ENCODE results near the gene FILIP1L.
A peak's percentile ranks its signal among the peaks of the same experiment; 100 is the strongest.

FILIP1L gene

GRCh38 chr3:99928771-99929744 is 185.2 kb downstream of the FILIP1L start:
- DNase-seq (ENCODE audit: low read depth in 1 of 2, low spot score in 1 of 2) = no peak
- no peak for TF ChIP-seq JUND (IDR thresholded peaks at IDR 0.05; ENCODE audit: low read depth)
- in situ Hi-C loops (cut with HindIII; ENCODE audit: low pct_unique_long_range_greater_than_20kb, low sequenced_read_pairs) = no loop called here

GRCh38 chr3:99927671-99928457 is 186.4 kb downstream of the FILIP1L start:
- TF ChIP-seq JUND (IDR thresholded peaks at IDR 0.05; ENCODE audit: low read depth) = no peak
- in situ Hi-C loops (cut with HindIII; ENCODE audit: low pct_unique_long_range_greater_than_20kb, low sequenced_read_pairs) = no loop called here
- DNase-seq (ENCODE audit: low read depth in 1 of 2, low spot score in 1 of 2) = no peak

GRCh38 chr3:99925584-99926230 is 188.6 kb downstream of the FILIP1L start:
- DNase-seq (ENCODE audit: low read depth in 1 of 2, low spot score in 1 of 2) = peak in 1 of 2 experiments; percentile 61
- in situ Hi-C loops (cut with HindIII; ENCODE audit: low pct_unique_long_range_greater_than_20kb, low sequenced_read_pairs) = no loop called here
- TF ChIP-seq JUND (IDR thresholded peaks at IDR 0.05; ENCODE audit: low read depth) = no peak

- in situ Hi-C loops (cut with HindIII; ENCODE audit: low pct_unique_long_range_greater_than_20kb, low sequenced_read_pairs) = no loop called here
- no peak for TF ChIP-seq JUND (IDR thresholded peaks at IDR 0.05; ENCODE audit: low read depth)
- DNase-seq (ENCODE audit: low read depth in 1 of 2, low spot score in 1 of 2) = no peak
These were observed 190.4 kb downstream of the FILIP1L start for GRCh38 chr3:99923873-99924272.

- in situ Hi-C loops (cut with HindIII; ENCODE audit: low pct_unique_long_range_greater_than_20kb, low sequenced_read_pairs) = no loop called here
- no peak for TF ChIP-seq JUND (IDR thresholded peaks at IDR 0.05; ENCODE audit: low read depth)
- DNase-seq (ENCODE audit: low read depth in 1 of 2, low spot score in 1 of 2) = no peak
These were observed 192.3 kb downstream of the FILIP1L start for GRCh38 chr3:99921986-99922385.

- no peak for DNase-seq (ENCODE audit: low read depth in 1 of 2, low spot score in 1 of 2)
- no peak for TF ChIP-seq JUND (IDR thresholded peaks at IDR 0.05; ENCODE audit: low read depth)
- in situ Hi-C loops (cut with HindIII; ENCODE audit: low pct_unique_long_range_greater_than_20kb, low sequenced_read_pairs) = no loop called here
These were observed 193.0 kb downstream of the FILIP1L start for GRCh38 chr3:99921377-99921695.

GRCh38 chr3:99920481-99921376 is 193.6 kb downstream of the FILIP1L start:
- TF ChIP-seq JUND (IDR thresholded peaks at IDR 0.05; ENCODE audit: low read depth) = no peak
- DNase-seq (ENCODE audit: low read depth in 1 of 2, low spot score in 1 of 2) = no peak
- in situ Hi-C loops (cut with HindIII; ENCODE audit: low pct_unique_long_range_greater_than_20kb, low sequenced_read_pairs) = no loop called here

- TF ChIP-seq JUND (IDR thresholded peaks at IDR 0.05; ENCODE audit: low read depth) = no peak
- in situ Hi-C loops (cut with HindIII; ENCODE audit: low pct_unique_long_range_greater_than_20kb, low sequenced_read_pairs) = no loop called here
- DNase-seq (ENCODE audit: low read depth in 1 of 2, low spot score in 1 of 2) = no peak
These were observed 194.6 kb downstream of the FILIP1L start for GRCh38 chr3:99919694-99920093.

- TF ChIP-seq JUND (IDR thresholded peaks at IDR 0.05; ENCODE audit: low read depth) = no peak
- in situ Hi-C loops (cut with HindIII; ENCODE audit: low pct_unique_long_range_greater_than_20kb, low sequenced_read_pairs) = no loop called here
- no peak for DNase-seq (ENCODE audit: low read depth in 1 of 2, low spot score in 1 of 2)
These were observed 195.6 kb downstream of the FILIP1L start for GRCh38 chr3:99918715-99919114.

GRCh38 chr3:99915906-99916432 is 198.3 kb downstream of the FILIP1L start:
- in situ Hi-C loops (cut with HindIII; ENCODE audit: low pct_unique_long_range_greater_than_20kb, low sequenced_read_pairs) = no loop called here
- DNase-seq (ENCODE audit: low read depth in 1 of 2, low spot score in 1 of 2) = no peak
- no peak for TF ChIP-seq JUND (IDR thresholded peaks at IDR 0.05; ENCODE audit: low read depth)

- TF ChIP-seq JUND (IDR thresholded peaks at IDR 0.05; ENCODE audit: low read depth) = no peak
- in situ Hi-C loops (cut with HindIII; ENCODE audit: low pct_unique_long_range_greater_than_20kb, low sequenced_read_pairs) = no loop called here
- no peak for DNase-seq (ENCODE audit: low read depth in 1 of 2, low spot score in 1 of 2)
These were observed 202.9 kb downstream of the FILIP1L start for GRCh38 chr3:99911433-99911832.
